H9 (cell line): ENCODE data around the gene ALG12. TPM values are rescaled to one million over a fixed set of nuclear protein-coding genes. Genes with fewer than 3 reads are reported as not detected.

ENCODE experiments used
- DNase-seq: peaks from one replicate; pipeline ENCODE4 v3.0.0-alpha.2; 2017
- H2AFZ ChIP-seq: one replicate; pipeline ENCODE4 v1.6.1; 2013; ENCODE audit warnings: mild to moderate bottlenecking, low read length, control low read depth, moderate library complexity
- H2AK5ac ChIP-seq: 2 replicates; pipeline ENCODE4 v1.6.1; 2013; ENCODE audit warnings: low read length, control low read depth, mixed read lengths; ENCODE audit not compliant: insufficient read length
- H2BK120ac ChIP-seq: one replicate; pipeline ENCODE4 v1.6.1; 2013; ENCODE audit warnings: low read depth, mild to moderate bottlenecking, low read length, control low read depth, inconsistent platforms; ENCODE audit not compliant: poor library complexity, severe bottlenecking
- H2BK12ac ChIP-seq: 2 replicates; pipeline ENCODE4 v1.6.1; 2013; ENCODE audit warnings: low read length, control low read depth, mixed read lengths, low read depth; ENCODE audit not compliant: insufficient read length
- H2BK15ac ChIP-seq: 2 replicates; pipeline ENCODE4 v1.6.1; 2013; ENCODE audit warnings: low read depth, low read length, control low read depth
- H2BK20ac ChIP-seq: one replicate; pipeline ENCODE4 v1.6.1; 2013; ENCODE audit warnings: low read depth, mild to moderate bottlenecking, low read length, control low read depth, inconsistent platforms; ENCODE audit not compliant: poor library complexity, severe bottlenecking
- H2BK5ac ChIP-seq: 2 replicates; pipeline ENCODE4 v1.6.1; 2013; ENCODE audit warnings: low read length, control low read depth, mixed read lengths; ENCODE audit not compliant: insufficient read length
- H3K14ac ChIP-seq: 2 replicates; pipeline ENCODE4 v1.6.1; 2013; ENCODE audit warnings: low read length, control low read depth; ENCODE audit not compliant: insufficient read depth
- H3K18ac ChIP-seq: 2 replicates; pipeline ENCODE4 v1.6.1; 2013; ENCODE audit warnings: low read depth, mild to moderate bottlenecking, mixed read lengths, low read length, control low read depth; ENCODE audit not compliant: insufficient read length
- H3K23ac ChIP-seq: 2 replicates; pipeline ENCODE4 v1.6.1; 2013; ENCODE audit warnings: low read length, control low read depth, mixed read lengths, low read depth; ENCODE audit not compliant: insufficient read length
- H3K23me2 ChIP-seq: 2 replicates; pipeline ENCODE4 v1.6.1; 2013; ENCODE audit warnings: low read depth, mild to moderate bottlenecking, mixed read lengths, low read length, control low read depth; ENCODE audit not compliant: insufficient read length, poor library complexity, severe bottlenecking
- H3K27ac ChIP-seq: 2 replicates; pipeline ENCODE4 v1.5.1; 2013; ENCODE audit warnings: low read length, control low read depth, mixed read lengths, low read depth; ENCODE audit not compliant: insufficient read length
- H3K27me3 ChIP-seq: 2 replicates; pipeline ENCODE4 v1.6.1; 2013; ENCODE audit warnings: low read length, control low read depth, inconsistent platforms; ENCODE audit not compliant: insufficient read depth
- H3K4ac ChIP-seq: 2 replicates; pipeline ENCODE4 v1.6.1; 2013; ENCODE audit warnings: low read depth, mild to moderate bottlenecking, control low read depth, inconsistent platforms, low read length, moderate library complexity
- H3K4me1 ChIP-seq: 2 replicates; pipeline ENCODE4 v1.6.1; 2013; ENCODE audit warnings: low read length, control low read depth, inconsistent platforms; ENCODE audit not compliant: insufficient read depth
- H3K4me2 ChIP-seq: 2 replicates; pipeline ENCODE4 v1.6.1; 2013; ENCODE audit warnings: low read length, control low read depth, mixed read lengths; ENCODE audit not compliant: insufficient read length, insufficient read depth
- H3K56ac ChIP-seq: 2 replicates; pipeline ENCODE4 v1.6.1; 2013; ENCODE audit warnings: low read depth, mild to moderate bottlenecking, mixed read lengths, low read length, control low read depth; ENCODE audit not compliant: insufficient read length
- H3K79me1 ChIP-seq: 2 replicates; pipeline ENCODE4 v1.6.1; 2013; ENCODE audit warnings: low read depth, mild to moderate bottlenecking, moderate library complexity, low read length, control low read depth, inconsistent platforms; ENCODE audit not compliant: insufficient read depth, poor library complexity, severe bottlenecking
- H3K79me2 ChIP-seq: 2 replicates; pipeline ENCODE4 v1.6.1; 2013; ENCODE audit warnings: low read length, control low read depth, inconsistent platforms; ENCODE audit not compliant: insufficient read depth
- H3K9ac ChIP-seq: 2 replicates; pipeline ENCODE4 v1.6.1; 2013; ENCODE audit warnings: low read length, control low read depth, mixed read lengths; ENCODE audit not compliant: insufficient read length; ENCODE audit errors: extremely low read depth
- H3K9me3 ChIP-seq: one replicate; pipeline ENCODE4 v1.6.1; 2013; ENCODE audit warnings: low read depth, low read length, inconsistent platforms; ENCODE audit not compliant: control insufficient read depth
- H3T11ph ChIP-seq: one replicate; pipeline ENCODE4 v1.6.1; 2013; ENCODE audit warnings: mild to moderate bottlenecking, low read length, control low read depth, inconsistent platforms
- H4K20me1 ChIP-seq: one replicate; pipeline ENCODE4 v1.6.1; 2013; ENCODE audit not compliant: control insufficient read depth, insufficient read length, insufficient read depth
- H4K5ac ChIP-seq: 2 replicates; pipeline ENCODE4 v1.6.1; 2013; ENCODE audit warnings: low read depth, mild to moderate bottlenecking, mixed read lengths, low read length, control low read depth; ENCODE audit not compliant: insufficient read length
- H4K8ac ChIP-seq: replicated peaks from 2 replicates; pipeline ENCODE4 v1.6.1; 2013; ENCODE audit warnings: low read length, control low read depth, mixed read lengths, low read depth; ENCODE audit not compliant: insufficient read length
- H4K91ac ChIP-seq: 2 replicates; pipeline ENCODE4 v1.6.1; 2013; ENCODE audit warnings: low read depth, mild to moderate bottlenecking, moderate library complexity, mixed read lengths, low read length, control low read depth; ENCODE audit not compliant: insufficient read length
- H3K27ac Mint-ChIP-seq, 3 experiments: 2 replicates in 2 of 3; 3 replicates in 1 of 3; pipeline ENCODE4 v1.8.0; 2020 to 2021; ENCODE audit warnings: mixed read lengths in 3 of 3, mild to moderate bottlenecking in 1 of 3, moderate library complexity in 1 of 3
- H3K27me3 Mint-ChIP-seq: 2 replicates; pipeline ENCODE4 v1.8.0; 2021; ENCODE audit warnings: low read depth, mild to moderate bottlenecking, moderate library complexity, mixed read lengths
- H3K36me3 Mint-ChIP-seq, 3 experiments: 2 replicates in 2 of 3; 3 replicates in 1 of 3; pipeline ENCODE4 v1.8.0; 2020 to 2021; ENCODE audit warnings: low read depth in 3 of 3, mixed read lengths in 3 of 3; ENCODE audit not compliant: insufficient read depth in 1 of 3
- H3K4me1 Mint-ChIP-seq, 2 experiments: 2 replicates each; pipeline ENCODE4 v1.8.0; 2020; ENCODE audit warnings: mixed read lengths in 2 of 2
- H3K4me3 Mint-ChIP-seq, 2 experiments: 2 replicates in 1 of 2; 3 replicates in 1 of 2; pipeline ENCODE4 v1.8.0; 2020 to 2021; ENCODE audit warnings: mild to moderate bottlenecking in 2 of 2, mixed read lengths in 2 of 2, moderate library complexity in 1 of 2
- H3K9me3 Mint-ChIP-seq, 2 experiments: 2 replicates in 1 of 2; 3 replicates in 1 of 2; pipeline ENCODE4 v1.8.0; 2020; ENCODE audit warnings: mild to moderate bottlenecking in 2 of 2, mixed read lengths in 2 of 2, moderate library complexity in 1 of 2
- WGBS: extraction: QIAGEN DNeasy Blood & Tissue Kit; methylation state at CpG from one replicate; pipeline ENCODE4 v1.1.7; 2013; ENCODE audit warnings: missing lambda C conversion rate, low lambda C conversion rate, mixed read lengths; ENCODE audit not compliant: insufficient read length; ENCODE audit errors: extremely low coverage; 5-methylcytosine and 5-hydroxymethylcytosine counted together
- total RNA-seq: library from RNA; stranded (reverse); gene quantifications from 2 replicates; pipeline ENCODE4 v1.2.1, GENCODE V29; 2021
- TF ChIP-seq, protein P1 (sequence below): fragments of 200-600 bp; sonication (generic); conservative IDR thresholded peaks from 3 replicates; pipeline ENCODE4 v1.8.0; 2021; ENCODE audit warnings: antibody characterized with exemption, mild to moderate bottlenecking

The ALG12 gene
- total RNA-seq, 1 experiment from 2014 or later: 19.2 TPM

DNA sequence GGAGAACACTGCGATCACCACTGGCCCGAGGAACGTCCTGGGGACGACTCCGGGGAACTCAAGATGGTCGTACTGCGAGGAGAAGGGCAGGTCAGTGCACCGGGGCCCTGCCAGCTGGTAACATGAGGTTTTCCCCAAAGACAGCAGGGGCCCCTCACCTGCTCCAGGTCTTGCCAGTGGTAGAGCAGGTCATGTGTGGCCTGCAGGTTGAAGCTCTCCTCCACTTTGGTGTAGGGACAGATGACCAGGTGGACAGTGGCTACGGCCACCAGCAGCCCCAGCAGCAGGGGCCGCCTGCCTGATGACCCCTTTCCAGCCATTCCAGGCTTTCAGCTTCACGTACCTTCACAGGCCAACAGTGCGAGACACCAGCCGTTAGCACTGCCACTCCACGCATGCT is 4.8 kb downstream of the ALG12 start:
- Histone ChIP-seq H3K9ac (no peak overlapping the region), H2BK12ac (no peak overlapping the region), H2BK120ac (no peak overlapping the region), H4K8ac (no peak overlapping the region), H3K14ac (no peak overlapping the region), H4K5ac (no peak overlapping the region), H3K79me1 (no peaks in the 10 kb centered on the region), H3K56ac (no peak overlapping the region), H3K4me2 (no peak overlapping the region), H3K23me2 (peaks cover 5% of the 10 kb centered on the region), H2BK20ac (no peak overlapping the region), H4K20me1 (no peaks in the 10 kb centered on the region), H2AFZ (no peak overlapping the region), H4K91ac (no peak overlapping the region), H3K9me3 (no peaks in the 10 kb centered on the region), H3T11ph (no peak overlapping the region), H2AK5ac (no peak overlapping the region), H3K4ac (no peak overlapping the region), H3K18ac (no peak overlapping the region), H2BK5ac (no peak overlapping the region), H3K4me1 (no peaks in the 10 kb centered on the region), H2BK15ac (no peak overlapping the region), H3K23ac (no peak overlapping the region), H3K27me3 (no peaks in the 10 kb centered on the region), H3K79me2 (no peaks in the 10 kb centered on the region; the same call in 1 of the 2 replicates), H3K27ac (no peak overlapping the region)
- TF ChIP-seq, protein P1, sequence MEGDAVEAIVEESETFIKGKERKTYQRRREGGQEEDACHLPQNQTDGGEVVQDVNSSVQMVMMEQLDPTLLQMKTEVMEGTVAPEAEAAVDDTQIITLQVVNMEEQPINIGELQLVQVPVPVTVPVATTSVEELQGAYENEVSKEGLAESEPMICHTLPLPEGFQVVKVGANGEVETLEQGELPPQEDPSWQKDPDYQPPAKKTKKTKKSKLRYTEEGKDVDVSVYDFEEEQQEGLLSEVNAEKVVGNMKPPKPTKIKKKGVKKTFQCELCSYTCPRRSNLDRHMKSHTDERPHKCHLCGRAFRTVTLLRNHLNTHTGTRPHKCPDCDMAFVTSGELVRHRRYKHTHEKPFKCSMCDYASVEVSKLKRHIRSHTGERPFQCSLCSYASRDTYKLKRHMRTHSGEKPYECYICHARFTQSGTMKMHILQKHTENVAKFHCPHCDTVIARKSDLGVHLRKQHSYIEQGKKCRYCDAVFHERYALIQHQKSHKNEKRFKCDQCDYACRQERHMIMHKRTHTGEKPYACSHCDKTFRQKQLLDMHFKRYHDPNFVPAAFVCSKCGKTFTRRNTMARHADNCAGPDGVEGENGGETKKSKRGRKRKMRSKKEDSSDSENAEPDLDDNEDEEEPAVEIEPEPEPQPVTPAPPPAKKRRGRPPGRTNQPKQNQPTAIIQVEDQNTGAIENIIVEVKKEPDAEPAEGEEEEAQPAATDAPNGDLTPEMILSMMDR: no peak
- no CpG with 5 or more reads among the region's 14 CpGs for WGBS
- Mint-ChIP-seq H3K27me3 (no peaks in the 10 kb centered on the region), H3K9me3 (no peaks in the 10 kb centered on the region), H3K36me3 (peaks cover 4 to 33% (median 23%) of the 10 kb centered on the region in 3 experiments; a peak in 6 of 7 replicates), H3K4me1 (peaks cover 5% of the 10 kb centered on the region in 2 experiments; a peak in 2 of 4 replicates), H3K4me3 (no peak overlapping the region), H3K27ac (peak overlapping the region in 1 of 3 experiments; percentile 72; a peak in 1 of 7 replicates)
- DNase-seq: no peak
